GM10847 (cell line): ENCODE measurements around the gene KLHL26.

Source experiments
- POLR2A ChIP-seq: IDR thresholded peaks from 2 replicates; pipeline ENCODE4 v1.6.1; 2011; ENCODE audit not compliant: insufficient read length; ENCODE audit errors: extremely low read depth

Gene KLHL26

DNA sequence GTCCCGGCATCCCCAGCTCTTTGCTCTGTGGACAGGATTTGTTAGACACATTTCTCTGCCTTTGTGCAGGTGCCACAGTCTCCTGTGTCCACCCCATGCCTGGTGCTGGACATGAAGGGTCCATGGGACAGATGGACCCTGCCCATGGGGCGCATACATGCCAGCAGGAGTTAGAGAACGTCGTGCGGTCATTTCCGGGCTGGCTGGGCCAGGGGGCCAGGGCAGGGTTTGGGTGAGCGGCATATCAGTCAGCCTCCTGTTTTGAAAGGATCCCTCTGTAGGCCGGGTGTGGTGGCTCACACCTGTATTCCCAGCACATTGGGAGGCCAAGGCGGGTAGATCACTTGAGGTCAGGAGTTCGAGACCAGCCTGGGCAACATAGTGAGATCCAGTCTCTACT, 11.0 kb downstream of the KLHL26 start:
- no peak for TF ChIP-seq POLR2A

DNA sequence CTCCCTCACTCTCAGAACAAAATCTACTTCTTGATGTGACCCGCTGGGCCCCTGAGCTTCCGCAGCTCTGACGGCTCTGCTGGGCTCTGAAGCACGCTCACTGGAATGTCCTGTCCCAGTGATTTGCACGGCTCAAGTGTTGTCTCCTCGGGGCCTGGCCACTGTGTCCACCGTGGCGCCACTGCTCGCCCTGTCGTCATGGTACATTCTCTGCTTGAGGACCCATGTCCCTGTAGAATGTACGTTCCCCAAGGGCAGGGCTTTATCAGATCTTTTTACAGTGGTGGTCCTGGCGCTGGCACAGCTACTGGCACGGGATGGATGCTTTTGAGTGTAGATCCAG, 12.1 kb downstream of the KLHL26 start:
- no peak for TF ChIP-seq POLR2A

DNA sequence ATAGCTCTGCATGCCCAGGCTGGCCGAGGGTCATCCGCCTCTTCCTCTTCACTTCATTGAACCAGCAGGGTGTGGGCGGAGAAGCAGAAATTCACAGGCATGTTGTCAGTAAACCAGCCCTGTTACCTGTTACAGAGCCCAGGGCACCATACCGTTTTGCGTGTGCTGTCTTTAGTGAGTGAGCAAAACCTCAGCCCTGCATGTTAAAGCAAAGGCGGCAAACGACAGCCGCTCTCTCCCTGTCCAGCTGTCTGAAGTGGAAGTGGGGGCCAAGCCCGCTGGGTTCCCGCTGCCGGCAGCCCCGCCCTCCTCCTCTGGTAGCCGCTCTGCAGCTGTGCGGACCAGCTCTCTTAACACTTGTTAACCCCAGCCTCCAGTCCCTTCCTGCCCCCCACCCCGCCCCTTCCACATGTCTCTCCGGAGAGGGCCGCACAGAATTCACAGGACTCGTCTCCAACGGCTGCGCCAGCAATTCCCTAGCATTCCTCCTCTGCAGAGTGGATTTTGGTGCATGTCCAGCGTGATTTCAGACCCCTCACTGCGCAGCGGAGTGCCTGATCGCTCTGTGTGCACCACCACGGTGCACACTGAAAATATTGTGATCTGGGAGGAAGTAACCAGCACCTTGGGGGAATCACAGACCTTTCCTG, 12.7 kb downstream of the KLHL26 start:
- no peak for TF ChIP-seq POLR2A

GRCh38 chr19:18650021-18650390, 13.2 kb downstream of the KLHL26 start:
- TF ChIP-seq POLR2A = no peak

DNA sequence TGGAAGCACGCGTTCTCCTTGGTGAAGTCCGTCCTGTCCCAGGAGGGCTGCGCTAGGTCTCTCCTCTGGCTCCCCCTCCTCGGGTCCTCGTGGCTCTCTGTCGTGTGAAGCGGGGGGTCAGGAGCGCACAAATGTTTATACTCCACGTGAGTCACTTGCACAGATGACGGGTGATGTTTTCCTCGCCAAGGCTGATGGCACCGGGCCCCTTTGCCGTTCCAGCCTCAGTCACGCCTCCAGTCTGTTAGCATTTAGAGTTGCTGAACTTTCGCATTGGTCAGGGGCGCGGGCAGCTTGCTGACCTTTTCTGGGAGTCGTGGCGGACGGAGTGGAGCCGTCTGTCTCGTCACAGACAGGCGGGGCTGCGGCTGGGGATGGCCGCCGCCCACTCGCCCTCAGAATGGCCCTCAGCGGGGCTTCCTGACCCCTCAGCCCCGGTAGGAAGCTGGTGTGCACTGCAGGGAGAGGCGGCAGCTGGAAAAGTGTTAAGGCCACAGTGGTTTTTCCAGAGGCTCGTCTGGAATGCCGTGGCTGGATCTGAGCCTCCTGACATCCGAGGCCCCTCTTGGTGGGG, 13.7 kb downstream of the KLHL26 start:
- no peak for TF ChIP-seq POLR2A

DNA sequence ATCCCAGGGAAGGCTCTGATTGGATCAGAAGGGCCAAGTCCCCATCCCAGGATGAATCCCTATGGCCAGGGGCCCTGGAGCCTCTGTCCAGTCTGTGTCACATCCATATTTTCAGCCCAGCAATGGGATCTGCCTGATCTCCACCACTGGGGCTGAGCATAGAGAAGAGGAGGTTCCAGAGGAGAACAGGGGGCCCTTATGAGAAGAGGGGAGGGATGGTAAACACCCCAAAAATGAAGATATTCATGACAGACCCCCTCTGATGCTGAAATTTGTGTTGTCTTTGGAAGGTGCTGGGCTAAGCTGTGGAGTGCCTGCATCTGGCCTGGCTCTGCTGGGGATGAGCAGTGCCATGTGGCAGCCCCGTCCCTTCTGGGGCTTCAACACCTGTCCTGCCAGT, 14.5 kb downstream of the KLHL26 start:
- TF ChIP-seq POLR2A = no peak

DNA sequence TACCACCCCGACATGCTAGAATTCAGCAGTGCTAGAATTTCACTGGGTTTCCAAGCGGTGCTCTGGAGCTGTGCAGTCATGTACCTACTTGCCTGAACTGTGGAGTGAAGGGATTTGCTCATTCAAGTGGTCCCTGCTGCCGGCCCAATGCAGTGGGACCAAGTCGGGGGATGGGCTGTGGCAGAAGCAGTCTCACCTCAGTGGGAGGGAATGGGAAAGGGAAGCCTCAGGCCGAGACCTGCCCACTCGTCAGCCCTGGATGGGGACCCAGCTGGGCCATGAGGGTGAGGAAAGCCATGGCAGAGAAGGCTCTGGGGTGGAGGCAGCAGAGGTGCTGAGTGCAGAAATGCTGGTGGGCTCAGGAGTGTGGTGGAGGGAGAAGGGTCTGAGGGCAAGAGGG, 14.9 kb downstream of the KLHL26 start:
- no peak for TF ChIP-seq POLR2A

- TF ChIP-seq POLR2A = no peak
These were observed 17.0 kb downstream of the KLHL26 start for GRCh38 chr19:18653853-18654252.

DNA sequence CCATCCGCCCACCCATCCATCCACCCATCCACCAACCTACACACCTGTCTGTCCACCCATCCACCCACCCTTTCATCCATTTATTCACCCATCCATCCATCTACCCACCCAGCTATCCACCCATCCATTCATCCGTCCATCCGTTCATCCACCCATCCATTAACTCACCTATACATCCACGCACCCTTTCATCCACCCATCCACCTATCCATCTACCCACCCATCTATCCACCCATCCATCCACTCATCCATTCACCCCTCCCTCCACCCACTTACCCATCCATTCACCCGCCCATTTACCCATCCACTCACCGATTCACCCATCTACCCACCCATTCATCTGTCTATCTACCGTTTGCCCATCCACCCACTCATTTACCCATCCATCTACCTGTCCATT, 17.6 kb downstream of the KLHL26 start:
- TF ChIP-seq POLR2A = no peak

DNA sequence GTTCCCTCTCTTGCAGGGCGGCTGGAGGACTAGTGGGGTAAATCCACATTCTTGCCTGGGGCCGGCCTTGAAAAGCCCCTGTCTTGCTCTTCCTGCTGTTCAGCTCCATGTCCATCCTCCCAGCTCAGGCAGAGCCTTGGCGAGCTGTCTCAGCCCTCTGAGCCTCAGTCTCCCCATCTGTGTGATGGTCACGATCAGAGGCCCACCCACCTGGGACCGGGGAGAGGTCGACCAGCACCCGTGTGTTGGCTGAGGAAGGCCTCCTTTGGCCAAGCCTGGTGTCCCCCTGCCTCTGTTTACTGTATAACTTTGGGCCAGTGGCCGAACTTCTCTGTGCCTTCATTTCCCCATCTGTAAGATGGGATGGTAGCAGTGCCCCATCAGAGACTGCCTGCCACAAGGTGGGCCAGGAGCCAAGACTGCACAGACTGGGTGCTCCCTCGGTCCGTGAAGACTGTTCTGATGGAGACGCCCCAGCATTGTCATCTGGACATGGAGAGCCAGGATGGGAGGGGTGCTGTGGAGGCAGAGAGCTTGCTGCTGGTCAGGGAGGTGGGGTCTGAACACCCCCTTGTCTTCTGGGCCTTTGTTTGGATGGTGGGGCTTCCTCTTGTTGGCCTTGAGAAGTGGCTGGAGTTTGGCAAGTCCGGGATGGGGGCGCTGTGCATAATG, 18.5 kb downstream of the KLHL26 start:
- no peak for TF ChIP-seq POLR2A

- TF ChIP-seq POLR2A = no peak
These were observed 19.7 kb downstream of the KLHL26 start for GRCh38 chr19:18656337-18657086.

- no peak for TF ChIP-seq POLR2A
These were observed 20.9 kb downstream of the KLHL26 start for GRCh38 chr19:18657590-18658365.

DNA sequence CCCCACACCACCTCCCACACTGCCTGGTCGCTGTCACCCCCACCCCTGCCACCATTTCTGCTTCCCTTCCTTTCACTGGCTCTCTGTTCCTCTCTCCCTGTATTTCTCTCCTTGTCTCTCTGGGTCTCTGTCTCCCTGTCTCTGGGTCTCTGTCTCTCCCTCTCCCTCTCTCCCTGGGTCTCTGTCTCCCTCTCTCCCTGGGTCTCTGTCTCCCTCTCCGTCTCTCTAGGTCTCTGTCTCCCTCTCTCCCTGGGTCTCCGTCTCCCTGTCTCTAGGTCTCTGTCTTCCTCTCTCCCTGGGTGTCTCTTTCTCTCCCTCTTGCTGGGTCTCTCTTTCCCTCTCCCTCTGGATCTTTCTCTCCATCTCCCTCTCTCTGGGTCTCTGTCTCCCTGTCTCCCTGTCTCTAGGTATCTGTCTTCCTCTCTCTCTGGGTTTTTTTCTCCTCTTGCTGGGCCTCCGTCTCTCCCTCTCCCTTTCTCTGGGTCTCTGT, 21.6 kb downstream of the KLHL26 start:
- no peak for TF ChIP-seq POLR2A

DNA sequence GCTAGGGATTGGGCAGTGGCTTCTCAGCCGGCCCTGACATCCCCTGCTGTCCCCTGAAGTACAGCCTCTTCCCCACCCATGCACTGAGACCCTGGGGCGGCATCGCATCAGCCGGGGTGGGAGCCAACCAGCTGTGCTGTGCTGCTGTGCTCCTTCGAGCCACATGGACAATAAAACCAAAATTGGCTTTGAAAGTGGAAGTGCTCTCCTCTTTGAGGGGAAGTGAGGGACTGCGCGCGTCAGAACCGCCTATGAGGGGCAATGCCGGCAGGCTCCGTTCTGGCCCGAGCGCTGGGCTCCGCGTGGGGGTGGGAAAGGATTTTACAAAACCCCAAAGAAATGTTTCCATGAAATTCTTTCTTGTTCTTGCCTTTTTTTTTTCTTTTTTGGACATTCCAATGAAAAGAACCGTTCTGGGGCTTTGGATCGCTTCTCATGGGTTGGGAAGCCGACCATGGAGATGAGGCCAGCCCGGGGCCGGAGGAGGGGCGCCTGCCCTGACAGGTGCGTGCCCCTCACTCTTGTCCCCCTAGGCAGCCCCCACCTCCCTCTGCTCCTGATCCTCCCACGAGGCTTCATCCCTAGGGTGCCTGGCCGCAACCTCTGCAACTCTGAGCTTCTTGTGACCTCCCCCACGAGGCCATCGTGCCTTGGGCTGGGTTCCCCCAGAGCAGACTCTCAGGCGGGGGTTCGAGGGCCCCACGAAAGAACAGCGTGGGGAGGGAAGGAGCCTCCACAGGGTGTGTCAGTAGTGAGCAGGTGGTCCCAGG, 22.6 kb downstream of the KLHL26 start:
- no peak for TF ChIP-seq POLR2A
